Activated naive CD4-positive, alpha-beta T cell treated with anti-CD3 and anti-CD28 coated beads for 36 hours (primary cell): ENCODE measurements around the gene PPP1R2. TPM values are rescaled to one million over a fixed set of nuclear protein-coding genes. Genes with fewer than 3 reads are reported as not detected.
"Not testable (repeated sequence)": the region's sequence is repeated elsewhere in the genome, so short reads cannot be mapped to it uniquely, and the experiment has no call there.

Experiments
- CTCF ChIA-PET: fragments of 350-600 bp; sonication (Branson Sonifier 250); formaldehyde crosslinking; loops from one replicate; lab custom pipeline; 2021; ENCODE audit warnings: antibody characterized with exemption; lab: Charles Lee
- DNase-seq: peaks from one replicate; pipeline ENCODE4 v3.0.0-alpha.2; 2020
- H3K27ac Mint-ChIP-seq: one replicate; pipeline ENCODE4 v1.8.0; 2021; ENCODE audit warnings: mild to moderate bottlenecking, mixed read lengths
- H3K27me3 Mint-ChIP-seq: one replicate; pipeline ENCODE4 v1.8.0; 2021; ENCODE audit warnings: low read depth, mixed read lengths
- H3K36me3 Mint-ChIP-seq: one replicate; pipeline ENCODE4 v1.8.0; 2021; ENCODE audit warnings: low read depth, mixed read lengths
- H3K4me1 Mint-ChIP-seq: one replicate; pipeline ENCODE4 v1.8.0; 2021; ENCODE audit warnings: low read depth, mixed read lengths
- H3K4me3 Mint-ChIP-seq: one replicate; pipeline ENCODE4 v1.8.0; 2021; ENCODE audit warnings: mild to moderate bottlenecking, moderate library complexity, mixed read lengths
- H3K9me3 Mint-ChIP-seq: one replicate; pipeline ENCODE4 v1.8.0; 2021; ENCODE audit warnings: mixed read lengths
- intact Hi-C: fragments of 100-400 bp; cut with micrococcal nuclease; formaldehyde crosslinking; loops from one replicate; pipeline ENCODE4 v1.15.1; 2023
- total RNA-seq, 2 experiments: library from RNA; stranded (reverse); gene quantifications; one replicate each; pipeline ENCODE4 v1.2.3, GENCODE V29; 2021

Gene PPP1R2
- total RNA-seq, 2 experiments from 2014 or later, result 99.7 to 105 TPM

GRCh38 chr3:195532834-195533233 is 10.3 kb downstream of the PPP1R2 start:
- H3K4me3 Mint-ChIP-seq, result no peak overlapping the region
- intact Hi-C loops, result loop anchor here (1.0 kb wide), 1 partner anchor 9 kb away; no protein-coding TSS in a partner anchor
- H3K27me3 Mint-ChIP-seq, result no peaks in the 10 kb centered on the region
- H3K9me3 Mint-ChIP-seq, result no peaks in the 10 kb centered on the region
- peaks cover 76% of the 10 kb centered on the region for H3K4me1 Mint-ChIP-seq
- no peak for DNase-seq
- peak overlapping the region; percentile 73 for H3K27ac Mint-ChIP-seq
- peaks cover 26% of the 10 kb centered on the region for H3K36me3 Mint-ChIP-seq
- CTCF ChIA-PET, result interaction anchor here (1.8 kb wide), 1 partner anchor 24 kb away, joined by 6 read pairs; no protein-coding TSS in a partner anchor

- H3K4me1 Mint-ChIP-seq, result peaks cover 73% of the 10 kb centered on the region
- CTCF ChIA-PET, result interaction anchor here (1.8 kb wide), 1 partner anchor 24 kb away, joined by 6 read pairs; no protein-coding TSS in a partner anchor
- DNase-seq, result no peak
- no peaks in the 10 kb centered on the region for H3K27me3 Mint-ChIP-seq
- H3K27ac Mint-ChIP-seq, result peak overlapping the region; percentile 54
- H3K4me3 Mint-ChIP-seq, result no peak overlapping the region
- H3K9me3 Mint-ChIP-seq, result no peaks in the 10 kb centered on the region
- intact Hi-C loops, result no loop called here
- H3K36me3 Mint-ChIP-seq, result peaks cover 29% of the 10 kb centered on the region
Observed at GRCh38 chr3:195532345-195532744, 10.8 kb downstream of the PPP1R2 start.

- H3K36me3 Mint-ChIP-seq, result peaks cover 31% of the 10 kb centered on the region
- no peaks in the 10 kb centered on the region for H3K9me3 Mint-ChIP-seq
- H3K4me1 Mint-ChIP-seq, result peaks cover 72% of the 10 kb centered on the region
- no peaks in the 10 kb centered on the region for H3K27me3 Mint-ChIP-seq
- no peak overlapping the region for H3K4me3 Mint-ChIP-seq
- no peak for DNase-seq
- intact Hi-C loops, result no loop called here
- peak overlapping the region; percentile 52 for H3K27ac Mint-ChIP-seq
- CTCF ChIA-PET, result no interaction called here
Observed at GRCh38 chr3:195531683-195532082, 11.4 kb downstream of the PPP1R2 start.

GRCh38 chr3:195526492-195526891 is 16.6 kb downstream of the PPP1R2 start:
- Mint-ChIP-seq H3K9me3 (no peaks in the 10 kb centered on the region), H3K27ac (peak overlapping the region; percentile 67), H3K4me1 (peaks cover 63% of the 10 kb centered on the region), H3K4me3 (no peak overlapping the region), H3K27me3 (no peaks in the 10 kb centered on the region), H3K36me3 (peaks cover 35% of the 10 kb centered on the region)
- CTCF ChIA-PET, result interaction anchor here (0.8 to 2.3 kb wide), 4 partner anchors 11 to 255 kb away, joined by 3 to 10 read pairs (median 5); partner anchors contain the start of gene XXYLT1
- intact Hi-C loops, result no loop called here
- DNase-seq, result no peak

GRCh38 chr3:195524171-195524896 is 18.8 kb downstream of the PPP1R2 start:
- intact Hi-C loops, result loop anchor here (1.0 to 5.0 kb wide), 4 partner anchors 9 to 82 kb away; partner anchors contain the start of gene ACAP2
- peak overlapping the region; percentile 97 for H3K27ac Mint-ChIP-seq
- peak; percentile 65 for DNase-seq
- CTCF ChIA-PET, result interaction anchor here (0.7 to 4.2 kb wide), 6 partner anchors 12 to 327 kb away, joined by 3 to 71 read pairs (median 4); partner anchors contain the start of gene XXYLT1
- peaks cover 49% of the 10 kb centered on the region for H3K4me1 Mint-ChIP-seq
- no peaks in the 10 kb centered on the region for H3K9me3 Mint-ChIP-seq
- no peaks in the 10 kb centered on the region for H3K27me3 Mint-ChIP-seq
- H3K4me3 Mint-ChIP-seq, result peak overlapping the region; percentile 58
- H3K36me3 Mint-ChIP-seq, result peaks cover 29% of the 10 kb centered on the region

GRCh38 chr3:195522254-195523023 is 20.7 kb downstream of the PPP1R2 start:
- Mint-ChIP-seq H3K4me3 (no peak overlapping the region), H3K4me1 (peaks cover 50% of the 10 kb centered on the region)
- DNase-seq, result no peak

GRCh38 chr3:195517030-195517429 is 26.1 kb downstream of the PPP1R2 start:
- Mint-ChIP-seq H3K27me3 (no peaks in the 10 kb centered on the region), H3K36me3 (peaks cover 42% of the 10 kb centered on the region), H3K27ac (no peak overlapping the region), H3K9me3 (no peaks in the 10 kb centered on the region), H3K4me3 (no peak overlapping the region), H3K4me1 (peaks cover 40% of the 10 kb centered on the region)
- CTCF ChIA-PET, result interaction anchor here (2.0 kb wide), 1 partner anchor 246 kb away, joined by 18 read pairs; the partner anchor contains the start of gene XXYLT1
- no peak for DNase-seq
- intact Hi-C loops, result no loop called here

More at GRCh38 chr3:195522254-195523023, 20.7 kb downstream of the PPP1R2 start:
- intact Hi-C loops, result loop anchor here (1.0 to 5.0 kb wide), 2 partner anchors 80 to 251 kb away; partner anchors contain the start of genes ACAP2 and XXYLT1
- H3K9me3 Mint-ChIP-seq, result no peaks in the 10 kb centered on the region
- no peaks in the 10 kb centered on the region for H3K27me3 Mint-ChIP-seq
- peak overlapping the region; percentile 69 for H3K27ac Mint-ChIP-seq
- peaks cover 34% of the 10 kb centered on the region for H3K36me3 Mint-ChIP-seq
- CTCF ChIA-PET, result interaction anchor here (0.6 to 4.2 kb wide), 13 partner anchors 11 to 883 kb away, joined by 3 to 71 read pairs (median 3); partner anchors contain the start of gene XXYLT1

- Mint-ChIP-seq H3K36me3 (peaks cover 49% of the 10 kb centered on the region), H3K27ac (peak overlapping the region; percentile 75), H3K4me1 (peaks cover 42% of the 10 kb centered on the region)
- intact Hi-C loops, result loop anchor here (1.0 to 5.0 kb wide), 5 partner anchors 10 to 338 kb away; partner anchors contain the start of gene XXYLT1
- H3K27me3 Mint-ChIP-seq, H3K4me3 Mint-ChIP-seq, DNase-seq, H3K9me3 Mint-ChIP-seq: not testable (repeated sequence)
- CTCF ChIA-PET, result interaction anchor here (0.6 to 0.7 kb wide), 3 partner anchors 38 to 559 kb away, joined by 3 to 5 read pairs (median 3); partner anchors contain the start of gene XXYLT1
Observed at GRCh38 chr3:195514610-195515235, 28.4 kb downstream of the PPP1R2 start.

GRCh38 chr3:195512798-195513345 is 30.3 kb downstream of the PPP1R2 start:
- CTCF ChIA-PET, result no interaction called here
- intact Hi-C loops, result loop anchor here (5.0 kb wide), 1 partner anchor 339 kb away; no protein-coding TSS in a partner anchor
- Mint-ChIP-seq H3K27me3 (no peaks in the 10 kb centered on the region), H3K27ac (no peak overlapping the region), H3K4me3 (no peak overlapping the region), H3K4me1 (peaks cover 46% of the 10 kb centered on the region), H3K9me3 (no peaks in the 10 kb centered on the region), H3K36me3 (peaks cover 44% of the 10 kb centered on the region)
- no peak for DNase-seq

GRCh38 chr3:195511136-195511535 is 32.0 kb downstream of the PPP1R2 start:
- Mint-ChIP-seq H3K9me3 (no peaks in the 10 kb centered on the region), H3K27me3 (no peaks in the 10 kb centered on the region), H3K36me3 (peaks cover 41% of the 10 kb centered on the region), H3K27ac (no peak overlapping the region), H3K4me3 (no peak overlapping the region), H3K4me1 (peaks cover 46% of the 10 kb centered on the region)
- intact Hi-C loops, result loop anchor here (5.0 kb wide), 1 partner anchor 341 kb away; no protein-coding TSS in a partner anchor
- CTCF ChIA-PET, result interaction anchor here (0.5 to 6.0 kb wide), 5 partner anchors 8 to 241 kb away, joined by 3 to 38 read pairs (median 3); partner anchors contain the start of gene XXYLT1
- no peak for DNase-seq

- Mint-ChIP-seq H3K4me3 (no peak overlapping the region), H3K27ac (peak overlapping the region; percentile 51), H3K27me3 (no peaks in the 10 kb centered on the region), H3K9me3 (no peaks in the 10 kb centered on the region), H3K36me3 (peaks cover 20% of the 10 kb centered on the region), H3K4me1 (peaks cover 24% of the 10 kb centered on the region)
- intact Hi-C loops, result no loop called here
- CTCF ChIA-PET, result interaction anchor here (6.0 kb wide), 1 partner anchor 238 kb away, joined by 38 read pairs; the partner anchor contains the start of gene XXYLT1
- DNase-seq, result no peak
Observed at GRCh38 chr3:195508185-195508584, 34.9 kb downstream of the PPP1R2 start.
